Motor neuron (in vitro differentiated cells): ENCODE measurements around the gene TSGA10IP. TPM values are rescaled to one million over a fixed set of nuclear protein-coding genes. Genes with fewer than 3 reads are reported as not detected.
"Not testable (repeated sequence)": the region's sequence is repeated elsewhere in the genome, so short reads cannot be mapped to it uniquely, and the experiment has no call there.

ENCODE experiments used
- ATAC-seq, 8 experiments: fragments of 200-7000 bp; cut with Tn5 transposase; replicated peaks in 6 of 8; 2 replicates each; pipeline ENCODE4 v1.8.0; 2021; ENCODE audit warnings: mild to moderate bottlenecking in 8 of 8, moderate library complexity in 8 of 8
- H3K27ac ChIP-seq, 2 donors: fragments of 250-450 bp; sonication (Bioruptor Pico); 2 replicates each; pipeline ENCODE4 v1.9.0; 2021; ENCODE audit warnings: antibody characterized with exemption in 2 of 2, mild to moderate bottlenecking in 2 of 2, moderate library complexity in 1 of 2
- H3K4me1 ChIP-seq, 2 donors: fragments of 250-450 bp; sonication (Bioruptor Pico); replicated peaks in 1 of 2; 2 replicates each; pipeline ENCODE4 v1.6.1; 2021; ENCODE audit warnings: antibody characterized with exemption in 2 of 2, mild to moderate bottlenecking in 2 of 2, moderate library complexity in 1 of 2
- H3K4me3 ChIP-seq, 5 donors: fragments of 250-450 bp; sonication (Bioruptor Pico); 2 replicates each; pipeline ENCODE4 v1.9.0; 2021; ENCODE audit warnings: antibody characterized with exemption in 5 of 5, mild to moderate bottlenecking in 5 of 5, moderate library complexity in 4 of 5
- WGBS, 10 experiments: fragments of 450-650 bp; shearing (Covaris generic); methylation state at CpG; one replicate each; pipeline ENCODE4 v1.0.0; 2022; 5-methylcytosine and 5-hydroxymethylcytosine counted together
- in situ Hi-C, 9 experiments: fragments of 400-800 bp; cut with MboI; loops; one replicate each; pipeline ENCODE4 v1.15.0; 2021; ENCODE audit warnings: low sequenced_read_pairs in 9 of 9, low pct_unique_long_range_greater_than_20kb in 2 of 9; ENCODE audit not compliant: unreplicated experiment in 9 of 9
- total RNA-seq, 8 experiments: library from RNA; unstranded; fragments of 300-600 nt; gene quantifications; 2 replicates each; pipeline versions ENCODE4 v1.2.3 to v1.2.4, GENCODE V29; 2022

Gene TSGA10IP
- total RNA-seq, 8 experiments from 2014 or later = 0.16 to 1.1 (median 0.57) TPM; not detected in 2

DNA sequence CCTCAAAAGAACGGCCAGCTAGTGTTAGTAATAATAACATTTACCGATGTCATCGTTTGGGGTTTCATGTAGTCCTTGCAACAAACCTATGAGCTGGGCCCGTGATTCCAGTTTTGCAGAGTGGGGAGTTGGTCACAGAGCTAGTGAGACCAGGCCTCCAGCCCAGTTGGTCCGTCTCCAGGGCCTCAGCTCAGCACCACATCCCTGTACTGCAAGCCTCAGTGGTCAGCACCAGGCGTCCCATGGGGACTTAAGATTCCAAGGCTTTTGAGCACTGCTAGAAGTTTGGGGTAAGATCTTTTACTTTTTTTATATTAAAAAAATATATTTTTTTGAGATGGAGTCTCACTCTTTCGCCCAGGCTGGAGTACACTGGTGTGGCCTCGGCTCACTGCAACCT, 1.1 kb upstream of the TSGA10IP start:
- ATAC-seq = no peak
- 60 to 100% (median 94%) methylated on average over 1 to 7 of the region's 8 CpGs for WGBS, 10 experiments
- no peak overlapping the region for H3K4me3 ChIP-seq
- in situ Hi-C loops = no loop called here
- no peak overlapping the region for H3K27ac ChIP-seq
- peaks cover 7 to 12% of the 10 kb centered on the region in 2 donors for H3K4me1 ChIP-seq

DNA sequence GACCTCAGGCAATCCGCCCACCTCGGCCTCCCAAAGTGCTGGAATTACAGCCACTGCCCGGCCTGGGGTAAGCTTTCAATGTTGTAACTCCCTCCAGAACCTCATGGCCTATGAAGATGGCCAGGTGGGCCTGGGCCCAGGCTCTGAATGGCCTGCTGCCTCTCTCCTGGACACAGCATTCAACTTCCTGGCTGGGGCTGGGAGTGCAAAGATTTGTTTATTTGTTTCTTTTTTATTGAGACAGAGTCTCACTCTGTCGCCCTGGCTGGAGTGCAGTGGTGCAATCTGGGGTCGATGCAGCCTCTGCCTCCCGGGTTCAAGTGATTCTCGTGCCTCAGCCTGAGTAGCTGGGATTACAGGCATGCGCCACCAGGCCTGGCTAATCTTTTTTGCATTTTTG, 513 bp upstream of the TSGA10IP start:
- no peak for ATAC-seq
- Histone ChIP-seq H3K4me1 (peaks cover 7 to 12% of the 10 kb centered on the region in 2 donors), H3K27ac (no peak overlapping the region), H3K4me3 (no peak overlapping the region)
- in situ Hi-C loops = no loop called here
- WGBS, 10 experiments = 80 to 100% (median 82%) methylated on average over 1 to 5 of the region's 8 CpGs; no CpG with 5 or more reads in 2 of the 10 experiments

DNA sequence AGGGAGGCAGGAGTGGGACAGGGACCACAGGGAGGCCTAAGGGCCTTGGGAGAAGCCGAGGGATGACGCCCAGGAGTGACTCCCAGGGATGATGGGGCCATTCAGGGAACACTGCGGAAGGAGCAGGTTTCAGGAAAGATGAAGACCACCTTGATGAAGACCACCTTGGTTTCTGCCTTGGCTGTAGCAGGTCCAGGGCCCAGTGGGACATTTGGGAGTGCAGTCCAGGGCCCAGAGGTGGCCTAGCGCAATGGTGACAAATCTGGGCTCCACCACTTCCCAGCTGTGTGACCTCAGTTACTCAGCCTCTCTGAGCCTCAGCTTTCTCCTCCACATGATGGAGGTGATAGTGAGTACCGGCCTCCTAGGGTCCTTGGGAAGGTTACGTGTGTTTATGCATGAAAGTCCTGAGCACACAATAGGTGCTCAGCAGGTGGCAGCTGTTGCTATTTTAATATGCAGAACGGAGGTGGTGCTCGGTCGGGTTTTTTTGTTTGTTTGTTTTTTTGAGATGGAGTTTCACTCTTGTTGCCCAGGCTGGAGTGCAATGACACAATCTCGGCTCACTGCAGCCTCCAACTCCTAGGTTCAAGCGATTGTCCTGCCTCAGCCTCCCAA, 770 bp downstream of the TSGA10IP start:
- no peak overlapping the region for H3K4me3 ChIP-seq
- in situ Hi-C loops = no loop called here
- H3K4me1 ChIP-seq = peaks cover 7 to 12% of the 10 kb centered on the region in 2 donors
- ATAC-seq = no peak
- WGBS, 10 experiments = 60 to 100% (median 80%) methylated on average over 1 to 7 of the region's 11 CpGs; no CpG with 5 or more reads in 4 of the 10 experiments
- H3K27ac ChIP-seq = no peak overlapping the region

DNA sequence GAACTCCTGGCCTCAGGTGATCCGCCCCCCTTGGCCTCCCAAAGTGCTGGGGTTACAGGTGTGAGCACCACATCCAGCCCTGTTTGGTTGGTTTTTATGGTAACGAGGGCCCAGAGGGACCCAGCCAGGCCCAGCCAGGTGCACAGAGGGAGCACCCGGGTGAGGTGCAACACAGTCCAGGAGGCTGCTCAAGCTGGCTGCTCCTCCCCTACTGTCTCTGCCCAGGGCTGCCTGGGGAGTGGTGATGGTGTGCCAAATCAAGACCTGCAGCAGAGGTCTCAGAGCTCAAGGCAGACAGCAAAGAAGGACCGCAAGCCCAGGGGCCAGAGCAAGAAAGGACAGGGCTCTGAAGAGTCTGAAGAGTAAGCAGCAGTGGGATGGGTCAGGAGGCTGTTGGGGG, 1.4 kb downstream of the TSGA10IP start:
- Histone ChIP-seq H3K4me3 (no peak overlapping the region), H3K4me1 (peaks cover 7 to 12% of the 10 kb centered on the region in 2 donors), H3K27ac (no peak overlapping the region)
- ATAC-seq = no peak
- 33 to 100% (median 87%) methylated on average over 1 to 2 of the region's 4 CpGs; no CpG with 5 or more reads in 6 of the 10 experiments for WGBS, 10 experiments
- in situ Hi-C loops = no loop called here

DNA sequence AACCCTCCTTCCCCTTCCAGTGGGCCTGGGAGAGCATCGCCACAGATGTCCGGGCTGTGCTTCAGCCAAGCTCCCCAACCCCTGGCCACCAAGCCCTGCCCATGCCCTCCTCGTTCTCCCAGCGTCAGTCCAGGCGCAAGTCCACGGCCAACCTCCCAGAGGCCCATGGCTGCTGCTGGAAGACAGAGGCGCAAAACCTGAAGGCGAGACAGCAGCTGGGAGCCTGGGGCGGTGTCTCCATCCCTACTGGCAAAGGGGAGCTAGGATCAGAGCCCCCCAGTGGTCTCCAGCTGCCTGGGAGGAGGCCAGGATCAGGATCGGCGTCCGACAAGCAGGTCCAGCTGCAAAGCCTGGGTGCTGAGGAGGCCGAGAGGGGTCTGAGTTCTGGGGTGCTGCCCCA, 1.9 kb downstream of the TSGA10IP start:
- H3K4me3 ChIP-seq = no peak overlapping the region
- 80 to 100% (median 90%) methylated on average over 1 to 2 of the region's 13 CpGs; no CpG with 5 or more reads in 6 of the 10 experiments for WGBS, 10 experiments
- no peak overlapping the region for H3K27ac ChIP-seq
- in situ Hi-C loops = no loop called here
- no peak for ATAC-seq
- H3K4me1 ChIP-seq = peaks cover 7 to 12% of the 10 kb centered on the region in 2 donors

DNA sequence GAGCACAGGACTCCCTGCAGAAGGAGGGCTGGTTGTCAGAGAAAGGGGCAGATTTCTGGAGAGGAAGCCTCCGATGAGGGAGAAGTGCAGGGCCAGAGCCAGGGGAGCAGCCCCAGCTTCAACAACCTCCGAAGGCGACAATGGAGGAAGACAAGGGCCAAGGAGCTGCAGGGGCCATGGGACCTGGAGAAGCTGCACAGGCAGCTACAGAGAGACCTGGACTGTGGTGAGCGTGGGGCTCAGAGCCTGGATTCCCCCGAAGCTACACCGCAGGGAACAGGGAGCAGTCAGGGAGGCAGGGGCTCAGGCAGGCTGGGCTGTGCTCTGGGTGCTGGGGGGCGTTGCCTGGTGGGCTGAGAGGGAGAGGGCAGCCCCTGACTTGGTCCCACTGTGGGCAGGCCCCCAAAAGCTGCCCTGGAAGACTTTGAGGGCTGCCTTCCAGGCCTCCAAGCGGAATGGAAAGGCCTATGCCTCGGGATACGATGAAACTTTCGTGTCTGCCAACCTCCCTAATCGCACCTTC, 2.4 kb downstream of the TSGA10IP start:
- no peak overlapping the region for H3K4me3 ChIP-seq
- H3K27ac ChIP-seq = no peak overlapping the region
- 64 to 100% (median 78%) methylated on average over 2 to 5 of the region's 12 CpGs; no CpG with 5 or more reads in 5 of the 10 experiments for WGBS, 10 experiments
- in situ Hi-C loops = no loop called here
- ATAC-seq = no peak
- peaks cover 7 to 12% of the 10 kb centered on the region in 2 donors for H3K4me1 ChIP-seq

DNA sequence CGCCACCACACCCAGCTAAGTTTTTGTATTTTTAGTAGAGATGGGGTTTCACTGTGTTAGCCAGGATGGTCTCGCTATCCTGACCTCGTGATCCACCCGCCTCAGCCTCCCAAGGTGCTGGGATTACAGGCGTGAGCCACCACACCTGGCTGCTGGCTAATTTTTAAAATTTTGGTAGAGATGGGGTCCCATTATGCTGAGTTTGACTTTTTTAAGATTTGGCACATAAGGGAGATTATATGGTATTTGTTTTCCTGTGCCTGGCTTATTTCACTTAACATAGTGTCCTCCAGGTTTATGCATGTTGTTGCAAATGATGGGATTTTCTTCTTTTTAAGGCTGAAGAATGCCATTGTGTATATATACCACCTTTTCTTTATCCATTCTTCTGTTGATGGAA, 5.4 kb downstream of the TSGA10IP start:
- H3K27ac ChIP-seq, in situ Hi-C loops, ATAC-seq, H3K4me1 ChIP-seq, H3K4me3 ChIP-seq: not testable (repeated sequence)
- 67% methylated on average over 1 of the region's 5 CpGs; no CpG with 5 or more reads in 9 of the 10 experiments for WGBS, 10 experiments

DNA sequence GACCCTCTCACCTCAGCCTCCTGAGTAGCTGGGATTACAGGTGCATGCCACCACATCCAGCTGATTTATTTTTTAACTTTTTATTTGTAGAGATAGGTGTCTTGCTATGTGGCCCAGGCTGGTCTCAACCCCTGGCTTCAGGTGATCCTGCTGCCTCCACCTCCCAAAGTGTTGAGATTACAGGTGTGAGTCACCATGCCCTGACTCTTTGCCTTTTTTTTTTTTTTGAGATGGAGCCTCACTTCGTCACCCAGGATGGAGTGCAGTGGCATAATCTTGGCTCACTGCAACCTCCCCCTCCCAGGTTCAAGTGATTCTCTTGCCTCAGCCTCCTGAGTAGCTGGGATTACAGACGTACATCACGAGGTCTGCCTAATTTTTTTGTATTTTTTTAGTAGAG, 6.4 kb downstream of the TSGA10IP start:
- ATAC-seq, H3K27ac ChIP-seq, H3K4me3 ChIP-seq, in situ Hi-C loops, H3K4me1 ChIP-seq: not testable (repeated sequence)
- 6 to 100% (median 20%) methylated on average over 1 to 3 of the region's 3 CpGs; no CpG with 5 or more reads in 3 of the 10 experiments for WGBS, 10 experiments

DNA sequence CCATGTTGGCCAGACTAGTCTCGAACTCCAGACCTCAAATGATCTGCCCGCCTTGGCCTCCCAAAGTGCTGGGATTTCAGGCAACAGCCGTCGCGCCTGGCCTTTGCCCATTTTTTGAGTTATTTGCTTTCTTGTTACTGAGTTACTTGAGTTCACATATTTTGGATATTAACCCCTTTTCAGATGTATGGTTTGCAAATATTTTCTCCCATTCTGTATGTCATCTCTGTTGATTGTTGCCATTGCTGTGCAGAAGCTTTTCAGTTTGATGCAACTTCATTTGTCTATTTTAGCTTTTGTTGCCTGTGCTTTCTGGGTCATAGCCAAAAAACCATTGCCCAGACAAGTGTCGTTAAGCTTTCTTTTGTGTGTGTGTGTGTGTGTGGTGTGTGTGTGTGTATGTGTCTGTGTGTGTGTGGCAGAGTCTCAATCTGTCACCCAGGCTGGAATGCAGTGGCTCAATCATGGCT, 6.8 kb downstream of the TSGA10IP start:
- 24 to 86% (median 69%) methylated on average over 2 to 6 of the region's 6 CpGs; no CpG with 5 or more reads in 3 of the 10 experiments for WGBS, 10 experiments

DNA sequence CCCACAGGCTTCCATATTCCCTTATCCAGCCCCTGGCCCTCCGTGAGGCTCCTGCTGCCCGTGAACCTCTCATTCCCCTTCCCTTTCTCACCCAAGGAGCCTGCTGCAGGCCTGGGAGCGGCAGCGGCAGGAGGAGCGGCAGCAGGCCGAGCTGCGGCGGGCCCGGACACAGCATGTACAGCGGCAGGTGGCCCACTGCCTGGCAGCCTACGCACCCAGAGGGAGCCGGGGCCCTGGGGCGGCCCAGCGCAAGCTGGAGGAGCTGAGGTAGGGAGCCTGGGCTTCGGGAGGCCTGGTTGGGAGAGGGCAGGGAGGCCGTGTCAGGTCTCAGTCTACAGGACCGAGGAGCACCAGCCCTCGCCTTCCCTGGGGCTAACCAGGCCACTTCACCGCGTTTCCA, 8.2 kb downstream of the TSGA10IP start:
- WGBS, 10 experiments = 95% methylated on average over 4 to 8 of the region's 20 CpGs; no CpG with 5 or more reads in 8 of the 10 experiments
- in situ Hi-C loops = no loop called here
- no peak overlapping the region for H3K27ac ChIP-seq
- H3K4me1 ChIP-seq = no peaks in the 10 kb centered on the region
- no peak for ATAC-seq
- no peak overlapping the region for H3K4me3 ChIP-seq

More for the DNA sequence above, 6.8 kb downstream of the TSGA10IP start:
- H3K4me1 ChIP-seq = no peaks in the 10 kb centered on the region
- no peak overlapping the region for H3K4me3 ChIP-seq
- peak in 1 of 8 experiments; percentile 58 for ATAC-seq
- H3K27ac ChIP-seq = no peak overlapping the region
- in situ Hi-C loops = no loop called here

DNA sequence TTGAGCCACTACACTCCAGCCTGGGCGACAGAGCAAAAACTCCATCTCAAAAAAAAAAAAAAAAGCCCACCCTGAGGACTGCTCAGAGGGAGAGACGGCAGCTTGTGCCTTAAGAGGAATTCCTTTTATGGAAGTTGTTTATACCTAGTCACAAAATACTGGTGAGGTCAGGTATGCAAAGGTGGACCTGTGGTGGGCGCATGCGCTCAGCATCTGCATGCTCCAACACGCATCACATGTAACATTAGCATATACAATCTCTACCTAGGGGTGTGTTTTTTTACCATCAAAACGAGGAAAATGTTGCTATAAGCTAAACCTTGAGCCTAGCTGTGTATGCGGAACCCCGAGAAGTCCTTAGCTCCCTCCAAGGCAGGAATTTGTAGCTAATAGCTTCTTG, 9.5 kb downstream of the TSGA10IP start:
- H3K27ac ChIP-seq = no peak overlapping the region
- no peak overlapping the region for H3K4me3 ChIP-seq
- ATAC-seq = no peak
- H3K4me1 ChIP-seq = no peaks in the 10 kb centered on the region
- in situ Hi-C loops = no loop called here
- WGBS, 10 experiments = 36 to 100% (median 73%) methylated on average over 2 to 7 of the region's 8 CpGs; no CpG with 5 or more reads in 3 of the 10 experiments

DNA sequence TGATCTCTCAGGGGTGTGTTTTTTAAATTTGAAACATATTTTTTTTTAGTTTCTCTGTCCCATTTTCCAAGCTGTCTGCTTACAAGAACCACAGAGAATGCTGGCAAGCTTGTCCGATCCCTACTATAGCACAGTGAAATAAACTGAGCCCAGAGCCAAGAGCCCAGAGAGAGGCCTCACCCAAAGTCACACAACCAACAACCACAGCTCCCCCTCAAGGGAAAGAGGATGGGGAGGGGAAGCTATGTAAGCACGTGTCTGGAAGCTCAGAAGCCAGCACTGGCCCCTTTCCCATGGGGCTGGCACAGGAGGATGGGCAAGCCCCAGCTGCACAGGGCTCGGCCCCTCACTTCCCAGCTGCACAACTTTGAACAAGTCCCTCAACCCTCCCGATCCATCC, 13.0 kb downstream of the TSGA10IP start:
- H3K4me1 ChIP-seq = peaks cover 11 to 14% of the 10 kb centered on the region in 2 donors
- ATAC-seq = no peak
- in situ Hi-C loops = no loop called here
- no peak overlapping the region for H3K27ac ChIP-seq
- no peak overlapping the region for H3K4me3 ChIP-seq
- 0 to 80% (median 50%) methylated on average over 1 to 3 of the region's 4 CpGs; no CpG with 5 or more reads in 4 of the 10 experiments for WGBS, 10 experiments

DNA sequence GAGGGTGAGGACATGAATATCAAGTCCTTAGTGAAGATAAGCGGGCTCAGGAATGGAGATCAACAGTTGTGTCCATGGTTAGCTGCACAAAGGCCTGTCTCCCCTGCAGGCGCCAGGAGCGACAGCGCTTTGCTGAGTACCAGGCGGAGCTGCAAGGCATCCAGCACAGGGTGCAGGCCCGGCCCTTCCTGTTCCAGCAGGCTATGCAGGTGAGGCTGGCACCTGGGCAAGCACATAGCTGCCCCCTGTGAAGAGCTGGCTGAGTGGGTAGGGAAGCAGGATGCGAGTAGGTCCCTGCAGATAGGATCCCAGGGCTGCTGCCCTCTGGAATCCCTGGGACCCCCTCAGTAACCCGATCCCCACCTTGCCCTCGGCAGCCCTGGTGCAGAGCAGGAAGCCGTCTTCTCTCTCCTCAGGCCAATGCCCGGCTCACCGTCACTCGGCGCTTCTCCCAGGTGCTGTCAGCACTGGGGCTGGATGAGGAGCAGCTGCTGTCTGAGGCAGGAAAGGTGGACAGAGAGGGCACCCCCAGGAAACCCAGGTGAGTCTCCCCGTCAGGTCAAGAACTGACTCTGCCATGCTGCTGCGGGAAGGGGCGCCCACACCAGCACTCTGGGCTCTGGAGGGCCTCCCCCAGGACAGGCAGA, 13.6 kb downstream of the TSGA10IP start:
- in situ Hi-C loops = no loop called here
- ATAC-seq = no peak
- WGBS, 10 experiments = 20 to 81% (median 65%) methylated on average over 1 to 3 of the region's 17 CpGs; no CpG with 5 or more reads in 4 of the 10 experiments
- Histone ChIP-seq H3K4me3 (no peak overlapping the region), H3K27ac (no peak overlapping the region), H3K4me1 (peaks cover 11 to 17% of the 10 kb centered on the region in 2 donors)
